Panc1 (cell line): ENCODE results near the gene GPRC5B. TPM values are rescaled to one million over a fixed set of nuclear protein-coding genes. Genes with fewer than 3 reads are reported as not detected.

ENCODE experiments used
- ATAC-seq: fragments of 200-7000 bp; cut with Tn5 transposase; 2 replicates; pipeline ENCODE4 v1.9.1; 2020; ENCODE audit warnings: mild to moderate bottlenecking, moderate library complexity
- BruUV-seq: library from RNA; stranded (reverse); fragments of 400-500 nt; replicated peaks from 2 replicates; lab custom pipeline; 2021; lab: Mats Ljungman, UMichigan
- CTCF ChIA-PET: fragments of 300-600 bp; sonication (Branson Sonifier 250); formaldehyde crosslinking; loops from one replicate; lab custom pipeline; 2022; ENCODE audit warnings: antibody characterized with exemption; lab: Charles Lee
- POLR2A ChIA-PET: fragments of 300-600 bp; sonication (Branson Sonifier 250); formaldehyde crosslinking; loops from one replicate; lab custom pipeline; 2022; ENCODE audit warnings: antibody characterized with exemption; lab: Charles Lee
- DNase-seq: peaks from one replicate; pipeline ENCODE4 v3.0.0-alpha.2; 2010; ENCODE audit warnings: low read depth, low spot score
- H3K27ac ChIP-seq: 2 replicates; pipeline ENCODE4 v1.5.1; 2011; ENCODE audit warnings: mild to moderate bottlenecking, low read length, inconsistent platforms
- H3K27me3 ChIP-seq: fragments of 200-500 bp; sonication (Bioruptor generic); 2 replicates; pipeline ENCODE4 v1.6.0; 2014; ENCODE audit warnings: low read length, inconsistent platforms; ENCODE audit not compliant: control insufficient read depth, insufficient read depth
- H3K36me3 ChIP-seq: fragments of 200-500 bp; sonication (Bioruptor generic); 2 replicates; pipeline ENCODE4 v1.5.1; 2014; ENCODE audit warnings: inconsistent platforms, mild to moderate bottlenecking, low read length, moderate library complexity; ENCODE audit not compliant: control insufficient read depth, insufficient read depth
- H3K4me1 ChIP-seq: 2 replicates; pipeline ENCODE4 v1.5.1; 2011; ENCODE audit warnings: inconsistent platforms, mild to moderate bottlenecking, low read length, moderate library complexity; ENCODE audit not compliant: control insufficient read depth, insufficient read depth
- H3K4me3 ChIP-seq, 2 experiments: 2 replicates each; pipeline ENCODE4 v1.5.1; 2011 to 2012; ENCODE audit warnings: low read depth in 2 of 2, low read length in 2 of 2, mild to moderate bottlenecking in 2 of 2, inconsistent platforms in 1 of 2, moderate library complexity in 1 of 2
- H3K9me3 ChIP-seq: fragments of 200-500 bp; sonication (Bioruptor generic); 2 replicates; pipeline ENCODE4 v1.5.1; 2014; ENCODE audit warnings: low read depth, mild to moderate bottlenecking, inconsistent platforms, low read length, moderate library complexity; ENCODE audit not compliant: control insufficient read depth, insufficient read depth
- POLR2AphosphoS5 ChIP-seq: IDR thresholded peaks from 2 replicates; pipeline ENCODE4 v1.6.1; 2012; ENCODE audit warnings: mild to moderate bottlenecking, low read depth, low read length, moderate library complexity
- SIN3A ChIP-seq: IDR thresholded peaks from 2 replicates; pipeline ENCODE4 v1.6.1; 2012; ENCODE audit warnings: low read depth, mild to moderate bottlenecking, low read length, moderate library complexity, borderline replicate concordance; ENCODE audit not compliant: insufficient read depth
- TCF7L2 ChIP-seq: IDR thresholded peaks from 2 replicates; pipeline ENCODE4 v1.6.1; 2011; ENCODE audit warnings: mild to moderate bottlenecking, low read depth, low read length, inconsistent platforms
- in situ Hi-C: cut with HindIII; loops from 2 replicates; pipeline ENCODE4 v1.10.0; 2016; ENCODE audit warnings: low sequenced_read_pairs, low pct_unique_long_range_greater_than_20kb
- intact Hi-C: fragments of 100-400 bp; cut with micrococcal nuclease; formaldehyde crosslinking; loops from one replicate; pipeline ENCODE4 v1.10.0; 2022; ENCODE audit not compliant: unreplicated experiment
- total RNA-seq: library from RNA; stranded (reverse); gene quantifications from one replicate; pipeline ENCODE4 v1.2.1, GENCODE V29; 2021; ENCODE audit not compliant: unreplicated experiment
- TF ChIP-seq, protein P1 (sequence below): fragments of 450-650 bp; IDR thresholded peaks from 2 replicates; pipeline ENCODE4 v1.5.1; 2017; ENCODE audit warnings: mild to moderate bottlenecking
- TF ChIP-seq, protein P2 (sequence below), 2 experiments: IDR thresholded peaks; 2 replicates each; pipeline ENCODE4 v1.6.1; 2011 to 2012; ENCODE audit warnings: low read depth in 2 of 2, control low read depth in 1 of 2, low read length in 1 of 2, mild to moderate bottlenecking in 1 of 2, moderate library complexity in 1 of 2; ENCODE audit not compliant: insufficient read depth in 1 of 2

The GPRC5B gene
- total RNA-seq, 1 experiment from 2014 or later, result 10.4 TPM

DNA sequence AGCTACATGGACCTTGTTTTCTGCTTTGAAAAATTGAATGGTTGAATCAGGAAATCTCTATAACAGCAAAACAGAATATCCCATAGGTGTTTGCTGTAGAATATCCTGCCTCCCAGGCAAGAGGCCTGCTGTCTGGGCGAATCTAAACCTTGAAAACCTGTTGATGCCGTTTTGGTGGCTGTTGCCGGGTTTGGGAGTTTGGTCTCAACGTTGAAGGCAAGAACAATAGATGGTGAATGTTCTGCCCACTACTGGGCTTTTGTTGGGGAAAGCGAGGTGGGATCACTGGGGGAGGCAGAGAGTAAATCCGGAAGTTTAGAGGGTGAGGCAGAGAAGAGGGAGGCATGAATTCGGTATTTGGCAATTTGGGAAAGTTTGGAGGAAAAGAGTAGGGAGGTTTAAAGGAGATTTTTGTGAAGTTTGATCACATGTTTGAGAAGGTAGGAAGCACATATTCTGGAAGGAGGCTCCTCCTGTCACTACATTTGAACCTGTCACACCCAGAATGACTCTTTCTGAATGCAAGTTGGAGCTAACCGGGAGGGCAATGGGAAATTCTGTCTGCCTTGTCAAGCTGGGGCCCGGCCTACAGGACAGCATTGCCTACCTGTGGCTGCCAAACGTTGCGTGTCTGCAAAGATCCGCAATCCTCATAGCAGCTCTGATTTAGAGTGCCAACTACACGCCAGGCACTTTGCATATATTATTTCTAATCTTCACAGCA lies 46.5 kb downstream of the GPRC5B start:
- ChIA-PET POLR2A (no interaction called here), CTCF (interaction anchor here (0.9 kb wide), 1 partner anchor 61 kb away, joined by 3 read pairs; no protein-coding TSS in a partner anchor)
- no peak overlapping the region for H3K27ac ChIP-seq
- ATAC-seq, result no peak
- H3K4me1 ChIP-seq, result no peaks in the 10 kb centered on the region
- TF ChIP-seq, protein P1, sequence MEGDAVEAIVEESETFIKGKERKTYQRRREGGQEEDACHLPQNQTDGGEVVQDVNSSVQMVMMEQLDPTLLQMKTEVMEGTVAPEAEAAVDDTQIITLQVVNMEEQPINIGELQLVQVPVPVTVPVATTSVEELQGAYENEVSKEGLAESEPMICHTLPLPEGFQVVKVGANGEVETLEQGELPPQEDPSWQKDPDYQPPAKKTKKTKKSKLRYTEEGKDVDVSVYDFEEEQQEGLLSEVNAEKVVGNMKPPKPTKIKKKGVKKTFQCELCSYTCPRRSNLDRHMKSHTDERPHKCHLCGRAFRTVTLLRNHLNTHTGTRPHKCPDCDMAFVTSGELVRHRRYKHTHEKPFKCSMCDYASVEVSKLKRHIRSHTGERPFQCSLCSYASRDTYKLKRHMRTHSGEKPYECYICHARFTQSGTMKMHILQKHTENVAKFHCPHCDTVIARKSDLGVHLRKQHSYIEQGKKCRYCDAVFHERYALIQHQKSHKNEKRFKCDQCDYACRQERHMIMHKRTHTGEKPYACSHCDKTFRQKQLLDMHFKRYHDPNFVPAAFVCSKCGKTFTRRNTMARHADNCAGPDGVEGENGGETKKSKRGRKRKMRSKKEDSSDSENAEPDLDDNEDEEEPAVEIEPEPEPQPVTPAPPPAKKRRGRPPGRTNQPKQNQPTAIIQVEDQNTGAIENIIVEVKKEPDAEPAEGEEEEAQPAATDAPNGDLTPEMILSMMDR, result no peak
- no peak for TF ChIP-seq POLR2AphosphoS5
- no peak for TF ChIP-seq TCF7L2
- TF ChIP-seq SIN3A, result no peak
- TF ChIP-seq, protein P2, sequence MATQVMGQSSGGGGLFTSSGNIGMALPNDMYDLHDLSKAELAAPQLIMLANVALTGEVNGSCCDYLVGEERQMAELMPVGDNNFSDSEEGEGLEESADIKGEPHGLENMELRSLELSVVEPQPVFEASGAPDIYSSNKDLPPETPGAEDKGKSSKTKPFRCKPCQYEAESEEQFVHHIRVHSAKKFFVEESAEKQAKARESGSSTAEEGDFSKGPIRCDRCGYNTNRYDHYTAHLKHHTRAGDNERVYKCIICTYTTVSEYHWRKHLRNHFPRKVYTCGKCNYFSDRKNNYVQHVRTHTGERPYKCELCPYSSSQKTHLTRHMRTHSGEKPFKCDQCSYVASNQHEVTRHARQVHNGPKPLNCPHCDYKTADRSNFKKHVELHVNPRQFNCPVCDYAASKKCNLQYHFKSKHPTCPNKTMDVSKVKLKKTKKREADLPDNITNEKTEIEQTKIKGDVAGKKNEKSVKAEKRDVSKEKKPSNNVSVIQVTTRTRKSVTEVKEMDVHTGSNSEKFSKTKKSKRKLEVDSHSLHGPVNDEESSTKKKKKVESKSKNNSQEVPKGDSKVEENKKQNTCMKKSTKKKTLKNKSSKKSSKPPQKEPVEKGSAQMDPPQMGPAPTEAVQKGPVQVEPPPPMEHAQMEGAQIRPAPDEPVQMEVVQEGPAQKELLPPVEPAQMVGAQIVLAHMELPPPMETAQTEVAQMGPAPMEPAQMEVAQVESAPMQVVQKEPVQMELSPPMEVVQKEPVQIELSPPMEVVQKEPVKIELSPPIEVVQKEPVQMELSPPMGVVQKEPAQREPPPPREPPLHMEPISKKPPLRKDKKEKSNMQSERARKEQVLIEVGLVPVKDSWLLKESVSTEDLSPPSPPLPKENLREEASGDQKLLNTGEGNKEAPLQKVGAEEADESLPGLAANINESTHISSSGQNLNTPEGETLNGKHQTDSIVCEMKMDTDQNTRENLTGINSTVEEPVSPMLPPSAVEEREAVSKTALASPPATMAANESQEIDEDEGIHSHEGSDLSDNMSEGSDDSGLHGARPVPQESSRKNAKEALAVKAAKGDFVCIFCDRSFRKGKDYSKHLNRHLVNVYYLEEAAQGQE (IDR thresholded peaks at IDR 0.05; ENCODE audit: insufficient read depth in 1 of 2, low read depth in 2 of 2, low read length in 1 of 2), result no peak
- H3K27me3 ChIP-seq, result no peaks in the 10 kb centered on the region
- no peak overlapping the region for H3K4me3 ChIP-seq
- in situ Hi-C loops (no loop called here), intact Hi-C loops (no loop called here)
- BruUV-seq, result no TSS peak
- H3K9me3 ChIP-seq, result no peaks in the 10 kb centered on the region
- DNase-seq, result no peak
- H3K36me3 ChIP-seq, result no peaks in the 10 kb centered on the region

- no peak overlapping the region for H3K27ac ChIP-seq
- no peak for DNase-seq
- H3K4me1 ChIP-seq, result no peaks in the 10 kb centered on the region
- no TSS peak for BruUV-seq
- TF ChIP-seq, protein P1, result no peak
- no peak for TF ChIP-seq POLR2AphosphoS5
- TF ChIP-seq, protein P2 (IDR thresholded peaks at IDR 0.05; ENCODE audit: insufficient read depth in 1 of 2, low read depth in 2 of 2, low read length in 1 of 2), result no peak
- TF ChIP-seq TCF7L2, result no peak
- no peak for TF ChIP-seq SIN3A
- H3K27me3 ChIP-seq, result no peaks in the 10 kb centered on the region
- intact Hi-C loops, result no loop called here
- ChIA-PET CTCF (interaction anchor here (0.6 to 0.9 kb wide), 2 partner anchors 62 to 221 kb away, joined by 3 to 4 read pairs; no protein-coding TSS in a partner anchor), POLR2A (no interaction called here)
- H3K36me3 ChIP-seq, result no peaks in the 10 kb centered on the region
- no peaks in the 10 kb centered on the region for H3K9me3 ChIP-seq
- H3K4me3 ChIP-seq, result no peak overlapping the region
- in situ Hi-C loops, result no loop called here
- ATAC-seq, result no peak
These were observed 47.2 kb downstream of the GPRC5B start for GRCh38 chr16:19837331-19837980.
